H1 (cell line): ENCODE data around the gene ITPKA. TPM values are rescaled to one million over a fixed set of nuclear protein-coding genes. Genes with fewer than 3 reads are reported as not detected.

Experiments
- CTCF ChIA-PET: fragments of 300-600 bp; sonication (Branson Sonifier 250); formaldehyde crosslinking; loops from one replicate; lab custom pipeline; 2021; ENCODE audit not compliant: partially characterized antibody; lab: Charles Lee
- POLR2A ChIA-PET: fragments of 300-600 bp; sonication (Branson Sonifier 250); formaldehyde crosslinking; loops from one replicate; lab custom pipeline; 2021; ENCODE audit warnings: inconsistent platforms; ENCODE audit not compliant: partially characterized antibody; lab: Charles Lee
- DNase-seq, 2 experiments: peaks; one replicate each; pipeline versions ENCODE4 v3.0.0 to v3.0.0-alpha.2; 2010 to 2022; ENCODE audit warnings: low spot score in 2 of 2, low read depth in 1 of 2, mixed read lengths in 1 of 2
- FAIRE-seq: peaks from 2 replicates; lab custom pipeline; 2011; peaks lifted over from hg19 to GRCh38; lab: Jason Lieb, UNC
- H2AFZ ChIP-seq: 2 replicates; pipeline ENCODE4 v1.8.1; 2012; ENCODE audit warnings: low read length, inconsistent platforms
- H2AK5ac ChIP-seq: 2 replicates; pipeline ENCODE4 v1.6.1; 2013; ENCODE audit warnings: low read depth, low read length
- H2BK120ac ChIP-seq: replicated peaks from 2 replicates; pipeline ENCODE3; 2013; ENCODE audit warnings: low read depth, low read length, inconsistent platforms
- H2BK12ac ChIP-seq: 2 replicates; pipeline ENCODE4 v1.6.1; 2013; ENCODE audit warnings: low read depth, low read length
- H2BK15ac ChIP-seq: 2 replicates; pipeline ENCODE4 v1.6.1; 2013; ENCODE audit warnings: low read length
- H2BK20ac ChIP-seq: 2 replicates; pipeline ENCODE4 v1.6.1; 2013; ENCODE audit warnings: low read length
- H2BK5ac ChIP-seq: 2 replicates; pipeline ENCODE4 v1.6.1; 2013; ENCODE audit warnings: low read depth, low read length
- H3K14ac ChIP-seq: 2 replicates; pipeline ENCODE4 v1.6.1; 2013; ENCODE audit warnings: inconsistent platforms; ENCODE audit not compliant: insufficient read length
- H3K18ac ChIP-seq: 2 replicates; pipeline ENCODE4 v1.6.1; 2013; ENCODE audit warnings: low read length; ENCODE audit errors: extremely low read depth
- H3K23ac ChIP-seq: 2 replicates; pipeline ENCODE4 v1.6.1; 2013; ENCODE audit warnings: inconsistent platforms; ENCODE audit not compliant: insufficient read length
- H3K23me2 ChIP-seq: 2 replicates; pipeline ENCODE4 v1.6.1; 2013; ENCODE audit warnings: low read depth, low read length
- H3K27ac ChIP-seq: 2 replicates; pipeline ENCODE4 v1.6.1; 2011; ENCODE audit warnings: low read depth, low read length, inconsistent platforms
- H3K27me3 ChIP-seq, 4 experiments: replicated peaks in 1 of 4; 1 replicate in 1 of 4; 2 replicates in 3 of 4; pipeline versions ENCODE4 v1.6.1 to v1.8.1; 2011 to 2013; ENCODE audit warnings: low read length in 3 of 4, mild to moderate bottlenecking in 3 of 4, inconsistent platforms in 2 of 4, mixed read lengths in 2 of 4, moderate library complexity in 1 of 4; ENCODE audit not compliant: control insufficient read depth in 3 of 4, insufficient read depth in 3 of 4; ENCODE audit errors: extremely low read depth in 1 of 4
- H3K36me3 ChIP-seq, 4 experiments: 2 replicates each; pipeline versions ENCODE4 v1.6.1 to v1.8.1; 2011 to 2013; ENCODE audit warnings: mild to moderate bottlenecking in 4 of 4, low read length in 3 of 4, moderate library complexity in 2 of 4, control low read depth in 1 of 4, inconsistent platforms in 1 of 4; ENCODE audit not compliant: insufficient read depth in 4 of 4, control insufficient read depth in 2 of 4
- H3K4ac ChIP-seq: replicated peaks from 2 replicates; pipeline ENCODE3; 2013; ENCODE audit warnings: low read length, low read depth, mixed read lengths, inconsistent platforms; ENCODE audit not compliant: insufficient read length
- H3K4me1 ChIP-seq, 4 experiments: replicated peaks in 1 of 4; 1 replicate in 1 of 4; 2 replicates in 3 of 4; pipeline versions ENCODE4 v1.6.1 to v1.8.1; 2011 to 2013; ENCODE audit warnings: low read length in 3 of 4, inconsistent platforms in 2 of 4, mixed read lengths in 1 of 4; ENCODE audit not compliant: insufficient read depth in 4 of 4, control insufficient read depth in 3 of 4
- H3K4me2 ChIP-seq, 2 experiments: 2 replicates each; pipeline versions ENCODE4 v1.6.1 to v1.8.1; 2011 to 2013; ENCODE audit warnings: low read depth in 2 of 2, low read length in 2 of 2, control low read depth in 1 of 2, inconsistent platforms in 1 of 2, mild to moderate bottlenecking in 1 of 2; ENCODE audit not compliant: insufficient read depth in 1 of 2
- H3K4me3 ChIP-seq, 4 experiments: fragments of 200-600, 300-600 bp in 1 of 4; sonication (generic), shearing (Covaris generic), sonication (Bioruptor Twin) in 1 of 4; 2 replicates each; pipeline versions ENCODE4 v1.5.1 to v1.8.1; 2011 to 2016; ENCODE audit warnings: low read length in 4 of 4, low read depth in 3 of 4, control low read depth in 2 of 4, inconsistent platforms in 2 of 4, mild to moderate bottlenecking in 2 of 4, mixed read lengths in 1 of 4, moderate library complexity in 1 of 4; ENCODE audit not compliant: insufficient read depth in 2 of 4; ENCODE audit errors: extremely low read depth in 1 of 4
- H3K56ac ChIP-seq: replicated peaks from 2 replicates; pipeline ENCODE3; 2013; ENCODE audit warnings: low read depth, mild to moderate bottlenecking, mixed read lengths, low read length, inconsistent platforms; ENCODE audit not compliant: insufficient read length
- H3K79me1 ChIP-seq: 2 replicates; pipeline ENCODE4 v1.6.1; 2013; ENCODE audit warnings: low read depth, low read length, control low read depth
- H3K79me2 ChIP-seq, 2 experiments: 2 replicates each; pipeline versions ENCODE4 v1.6.1 to v1.8.1; 2012 to 2013; ENCODE audit warnings: low read length in 2 of 2, mild to moderate bottlenecking in 2 of 2, inconsistent platforms in 1 of 2; ENCODE audit not compliant: insufficient read depth in 2 of 2, control insufficient read depth in 1 of 2
- H3K9ac ChIP-seq, 4 experiments: replicated peaks in 1 of 4; 1 replicate in 1 of 4; 2 replicates in 3 of 4; pipeline versions ENCODE4 v1.6.1 to v1.8.1; 2011 to 2013; ENCODE audit warnings: low read depth in 3 of 4, low read length in 3 of 4, control low read depth in 2 of 4, mild to moderate bottlenecking in 2 of 4, moderate library complexity in 2 of 4, inconsistent platforms in 1 of 4; ENCODE audit errors: extremely low read depth in 1 of 4
- H3K9me3 ChIP-seq, 2 experiments: 2 replicates each; pipeline versions ENCODE4 v1.6.1 to v1.8.1; 2012 to 2013; ENCODE audit warnings: mild to moderate bottlenecking in 2 of 2, moderate library complexity in 2 of 2, control low read depth in 1 of 2, inconsistent platforms in 1 of 2, low read depth in 1 of 2, low read length in 1 of 2, mixed read lengths in 1 of 2; ENCODE audit not compliant: insufficient read depth in 2 of 2
- H4K20me1 ChIP-seq, 2 experiments: replicated peaks in 1 of 2; 2 replicates each; pipeline versions ENCODE3 to v1.8.1; 2011 to 2013; ENCODE audit warnings: inconsistent platforms in 2 of 2, low read length in 2 of 2, mild to moderate bottlenecking in 1 of 2; ENCODE audit not compliant: insufficient read depth in 2 of 2, control insufficient read depth in 1 of 2
- H4K5ac ChIP-seq: 2 replicates; pipeline ENCODE4 v1.6.1; 2013; ENCODE audit warnings: low read length, low read depth, mixed read lengths, inconsistent platforms; ENCODE audit not compliant: insufficient read length
- H4K8ac ChIP-seq: 2 replicates; pipeline ENCODE4 v1.8.0; 2013; ENCODE audit warnings: mild to moderate bottlenecking, moderate library complexity, low read length, inconsistent platforms; ENCODE audit not compliant: insufficient read depth; ENCODE audit errors: extremely low read depth
- H4K91ac ChIP-seq: replicated peaks from 2 replicates; pipeline ENCODE3; 2013; ENCODE audit warnings: low read length, mixed read lengths, inconsistent platforms; ENCODE audit not compliant: insufficient read length
- CTBP2 ChIP-seq: IDR thresholded peaks from 2 replicates; pipeline ENCODE4 v1.7.0; 2011; ENCODE audit warnings: borderline replicate concordance, mild to moderate bottlenecking, moderate library complexity, mixed read lengths, low read length; ENCODE audit not compliant: insufficient read depth, insufficient read length
- E2F6 ChIP-seq: IDR thresholded peaks from 2 replicates; pipeline ENCODE4 v1.6.1; 2012; ENCODE audit warnings: inconsistent platforms
- JUND ChIP-seq: IDR thresholded peaks from 2 replicates; pipeline ENCODE4 v1.6.1; 2011; ENCODE audit warnings: mild to moderate bottlenecking, improper control_type of control experiment, low read length
- KDM4A ChIP-seq: IDR thresholded peaks from one replicate; pipeline ENCODE4 v1.7.1; 2012; ENCODE audit warnings: low read depth, mild to moderate bottlenecking, moderate library complexity, low read length, inconsistent platforms; ENCODE audit not compliant: severe bottlenecking
- POLR2AphosphoS5 ChIP-seq: IDR thresholded peaks from 2 replicates; pipeline ENCODE4 v1.6.1; 2011; ENCODE audit warnings: low read depth, low read length
- RBBP5 ChIP-seq: IDR thresholded peaks from 2 replicates; pipeline ENCODE4 v1.7.1; 2012; ENCODE audit warnings: low read depth, mild to moderate bottlenecking, inconsistent platforms, low read length, moderate library complexity, borderline replicate concordance
- RNF2 ChIP-seq: fragments of 200-900, 300-1000 bp; sonication (generic); IDR thresholded peaks from 2 replicates; pipeline ENCODE4 v1.7.1; 2016; ENCODE audit warnings: borderline replicate concordance, low read depth, mild to moderate bottlenecking, antibody characterized with exemption, low read length; ENCODE audit not compliant: poor library complexity, severe bottlenecking; ENCODE audit errors: missing control alignments
- SUZ12 ChIP-seq: fragments of 200-600 bp; sonication (generic); IDR thresholded peaks from 2 replicates; pipeline ENCODE4 v1.6.1; 2012; ENCODE audit warnings: mild to moderate bottlenecking, inconsistent platforms, low read length, moderate library complexity, mixed read lengths
- WGBS, 2 experiments: shearing (Covaris generic) in 1 of 2; methylation state at CpG; one replicate each; pipeline versions ENCODE4 v1.1.6 to v1.1.7; 2013 to 2015; ENCODE audit warnings: low lambda C conversion rate in 2 of 2, mixed read lengths in 2 of 2, inconsistent platforms in 1 of 2, low coverage in 1 of 2, missing lambda C conversion rate in 1 of 2; ENCODE audit not compliant: insufficient replicate concordance in 2 of 2, insufficient coverage in 1 of 2, insufficient read length in 1 of 2; ENCODE audit errors: extremely low coverage in 1 of 2, missing lambda C conversion rate in 1 of 2; 5-methylcytosine and 5-hydroxymethylcytosine counted together
- polyA plus RNA-seq, 7 experiments: library from polyadenylated mRNA; depleted of rRNA in 3 of 7; stranded (reverse) in 5 of 7; unstranded in 2 of 7; fragments of >200 nt in 5 of 7; fragments of 200-250 nt in 2 of 7; gene quantifications; 1 replicate in 5 of 7; 2 replicates in 1 of 7; 4 replicates in 1 of 7; pipeline versions ENCODE4 v1.2.1 to v1.2.3, GENCODE V29; 2011 to 2013; ENCODE audit warnings: missing spikeins in 2 of 7, mixed read lengths in 2 of 7
- total RNA-seq: library from RNA; stranded (reverse); fragmentation: NEBNext Ultra II Directional; extraction: Animal tissue kit (Norgen Biotek cat#: 25700); gene quantifications from 2 replicates; pipeline ENCODE4 v1.2.1, GENCODE V29; 2021
- TF ChIP-seq, protein P1 (sequence below): IDR thresholded peaks from 2 replicates; pipeline ENCODE4 v1.6.1; 2012; ENCODE audit warnings: inconsistent platforms

ITPKA gene
- total and polyA plus RNA-seq, 2 of the 8 experiments (the other 6 are each of a cell fraction or from before 2014, with no cell fraction given), result 0.39 to 0.99 TPM

GRCh38 chr15:41502795-41503668 is 9.4 kb downstream of the ITPKA start:
- peak in 1 of 2 experiments; percentile 75 for DNase-seq
- POLR2A ChIA-PET, result interaction anchor here (0.8 kb wide), 1 partner anchor 10 kb away, joined by 5 read pairs; the partner anchor contains the start of gene LTK
- TF ChIP-seq SUZ12 (peak; percentile 29), KDM4A (peak; percentile 23), E2F6 (peak; percentile 97), JUND (no peak), CTBP2 (peak; percentile 21), RNF2 (peak; percentile 45), RBBP5 (no peak), POLR2AphosphoS5 (no peak)
- TF ChIP-seq, protein P1, sequence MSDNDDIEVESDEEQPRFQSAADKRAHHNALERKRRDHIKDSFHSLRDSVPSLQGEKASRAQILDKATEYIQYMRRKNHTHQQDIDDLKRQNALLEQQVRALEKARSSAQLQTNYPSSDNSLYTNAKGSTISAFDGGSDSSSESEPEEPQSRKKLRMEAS, result peak; percentile 73

More at GRCh38 chr15:41502795-41503668, 9.4 kb downstream of the ITPKA start:
- Histone ChIP-seq H3K14ac (no peak overlapping the region), H4K8ac (peak overlapping the region; percentile 11; the same call in 1 of the 2 replicates), H2BK20ac (no peak overlapping the region), H3K56ac (no peak overlapping the region), H3K4me3 (peak overlapping the region; percentile 8 to 53 (median 25); a peak in 6 of 8 replicates), H3K27me3 (peaks cover 58 to 94% (median 88%) of the 10 kb centered on the region in 4 experiments), H2AFZ (0 out of 2 replicates have a peak overlapping the region, but pooled peaks have one; percentile 11), H3K23ac (no peak overlapping the region), H2BK5ac (no peak overlapping the region), H2BK120ac (no peak overlapping the region), H3K79me1 (no peaks in the 10 kb centered on the region), H3K27ac (no peak overlapping the region), H3K18ac (no peak overlapping the region), H3K36me3 (no peaks in the 10 kb centered on the region), H4K5ac (no peak overlapping the region), H3K4me1 (peaks cover 0 to 19% (median 12%) of the 10 kb centered on the region in 4 experiments; a peak in 6 of 7 replicates), H3K9me3 (no peaks in the 10 kb centered on the region; a peak in 1 of 4 replicates), H2BK12ac (no peak overlapping the region), H3K23me2 (peaks cover 10% of the 10 kb centered on the region; the same call in 1 of the 2 replicates), H3K4me2 (peak overlapping the region; percentile 74 to 78), H4K91ac (no peak overlapping the region), H3K9ac (no peak overlapping the region), H3K4ac (no peak overlapping the region), H4K20me1 (peaks cover 1 to 11% of the 10 kb centered on the region in 2 experiments), H3K79me2 (no peaks in the 10 kb centered on the region), H2AK5ac (no peak overlapping the region), H2BK15ac (no peak overlapping the region)
- no peak for FAIRE-seq
- WGBS, 2 experiments, result 12% methylated on average over 51 of the region's 54 CpGs; no CpG with 5 or more reads in 1 of the 2 experiments
- CTCF ChIA-PET, result interaction anchor here (0.7 to 6.1 kb wide), 3 partner anchors 10 to 179 kb away, joined by 3 to 46 read pairs (median 7); no protein-coding TSS in a partner anchor
